GM21526 (cell line): ENCODE data around the gene QRICH2.
"Not testable (repeated sequence)": the region's sequence is repeated elsewhere in the genome, so short reads cannot be mapped to it uniquely, and the experiment has no call there.

ENCODE experiments used
- ATAC-seq: cut with Tn5 transposase; IDR thresholded peaks from one replicate; pipeline ENCODE4 v1.9.1; 2021; ENCODE audit warnings: moderate library complexity; ENCODE audit not compliant: unreplicated experiment, low FRiP score

Gene QRICH2, protein sequence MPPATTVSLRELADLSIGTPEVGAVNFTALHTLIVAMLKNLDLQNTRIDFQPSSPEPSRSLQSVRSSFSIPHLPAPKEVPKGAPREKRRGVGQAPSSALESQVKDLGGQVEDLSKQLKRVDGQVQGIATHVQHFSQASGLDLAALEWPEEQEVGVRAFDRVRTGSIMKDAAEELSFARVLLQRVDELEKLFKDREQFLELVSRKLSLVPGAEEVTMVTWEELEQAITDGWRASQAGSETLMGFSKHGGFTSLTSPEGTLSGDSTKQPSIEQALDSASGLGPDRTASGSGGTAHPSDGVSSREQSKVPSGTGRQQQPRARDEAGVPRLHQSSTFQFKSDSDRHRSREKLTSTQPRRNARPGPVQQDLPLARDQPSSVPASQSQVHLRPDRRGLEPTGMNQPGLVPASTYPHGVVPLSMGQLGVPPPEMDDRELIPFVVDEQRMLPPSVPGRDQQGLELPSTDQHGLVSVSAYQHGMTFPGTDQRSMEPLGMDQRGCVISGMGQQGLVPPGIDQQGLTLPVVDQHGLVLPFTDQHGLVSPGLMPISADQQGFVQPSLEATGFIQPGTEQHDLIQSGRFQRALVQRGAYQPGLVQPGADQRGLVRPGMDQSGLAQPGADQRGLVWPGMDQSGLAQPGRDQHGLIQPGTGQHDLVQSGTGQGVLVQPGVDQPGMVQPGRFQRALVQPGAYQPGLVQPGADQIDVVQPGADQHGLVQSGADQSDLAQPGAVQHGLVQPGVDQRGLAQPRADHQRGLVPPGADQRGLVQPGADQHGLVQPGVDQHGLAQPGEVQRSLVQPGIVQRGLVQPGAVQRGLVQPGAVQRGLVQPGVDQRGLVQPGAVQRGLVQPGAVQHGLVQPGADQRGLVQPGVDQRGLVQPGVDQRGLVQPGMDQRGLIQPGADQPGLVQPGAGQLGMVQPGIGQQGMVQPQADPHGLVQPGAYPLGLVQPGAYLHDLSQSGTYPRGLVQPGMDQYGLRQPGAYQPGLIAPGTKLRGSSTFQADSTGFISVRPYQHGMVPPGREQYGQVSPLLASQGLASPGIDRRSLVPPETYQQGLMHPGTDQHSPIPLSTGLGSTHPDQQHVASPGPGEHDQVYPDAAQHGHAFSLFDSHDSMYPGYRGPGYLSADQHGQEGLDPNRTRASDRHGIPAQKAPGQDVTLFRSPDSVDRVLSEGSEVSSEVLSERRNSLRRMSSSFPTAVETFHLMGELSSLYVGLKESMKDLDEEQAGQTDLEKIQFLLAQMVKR (N-terminal part only)

DNA sequence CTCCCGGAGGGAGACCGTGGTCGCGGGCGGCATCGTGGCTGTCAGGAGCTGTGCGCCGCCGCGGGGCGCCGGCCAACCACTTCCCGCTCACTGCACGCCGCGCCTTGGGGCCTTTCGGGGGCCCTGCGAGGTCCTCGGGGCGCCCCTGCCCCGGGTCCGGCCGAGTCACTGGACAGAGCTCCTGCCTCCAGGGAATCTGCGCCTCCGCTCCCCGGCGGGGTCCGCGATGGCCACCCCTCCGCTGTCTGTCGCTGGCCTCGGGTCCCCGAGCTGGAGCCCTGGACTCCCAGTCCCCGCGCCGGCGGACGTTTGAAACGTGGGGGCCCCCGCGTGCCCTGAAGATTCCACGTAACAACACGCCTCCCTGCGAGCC is at the start of gene QRICH2:
TSS of gene QRICH2 (minus strand) at position 311 of the 373 bp plus-strand sequence. CDS start at position 33, 278 bp downstream.
- ATAC-seq, result no peak

DNA sequence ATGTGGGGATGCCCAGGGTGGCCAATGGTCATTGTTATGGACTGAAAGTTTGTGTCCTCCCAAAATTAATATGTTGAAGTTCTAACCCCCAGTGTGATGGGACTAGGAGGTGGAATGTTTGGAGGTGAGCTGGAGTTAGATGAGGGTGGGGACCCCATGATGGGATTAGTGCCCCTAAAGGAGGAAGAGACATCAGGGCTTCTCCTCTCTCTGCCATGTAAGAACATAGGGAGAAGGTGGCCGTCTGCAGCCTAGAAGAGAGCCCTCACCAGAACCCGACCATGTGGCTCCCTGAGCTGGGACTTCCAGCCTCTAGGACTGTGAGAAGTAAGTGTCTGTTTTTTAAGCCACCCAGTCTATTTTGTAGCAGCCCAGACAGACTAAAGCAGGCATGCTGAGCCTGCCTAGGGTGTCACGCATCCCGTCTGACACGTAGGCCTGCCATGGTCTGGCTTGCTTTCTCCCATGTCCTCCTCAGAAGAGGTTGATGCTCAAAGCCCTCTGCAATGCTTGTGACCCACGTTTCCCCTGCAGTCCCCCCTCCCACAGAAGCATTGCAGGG is 49.6 kb upstream of the QRICH2 start:
- no peak for ATAC-seq

DNA sequence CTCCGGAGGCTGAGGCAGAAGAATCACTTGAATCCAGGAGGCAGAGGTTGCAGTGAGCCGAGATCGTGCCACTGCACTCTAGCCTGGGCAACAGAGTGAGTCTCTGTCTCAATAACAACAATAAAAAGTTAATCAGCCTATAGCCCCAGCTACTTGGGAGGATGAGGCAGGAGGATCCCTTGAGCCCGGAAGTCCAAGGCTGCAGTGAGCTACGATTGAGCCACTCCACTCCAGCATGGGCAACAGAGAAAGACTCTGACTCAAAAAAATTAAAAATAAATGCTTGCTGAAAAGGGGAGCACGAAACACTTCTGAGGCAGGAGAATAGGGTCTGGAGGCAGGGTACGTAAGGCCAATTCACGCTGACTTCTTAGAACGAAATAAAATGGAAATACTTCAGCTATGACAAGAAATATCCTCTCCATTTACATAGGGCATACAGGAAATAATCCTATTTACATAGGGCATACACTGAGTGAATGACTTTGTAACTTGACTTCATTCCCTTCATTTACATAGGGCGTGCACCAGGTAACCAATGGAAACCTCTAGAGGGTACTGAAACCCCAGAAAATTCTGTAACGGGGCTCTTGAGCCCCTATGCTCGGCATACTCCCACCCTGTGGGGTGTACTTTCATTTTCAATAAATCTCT is 48.9 kb upstream of the QRICH2 start:
- ATAC-seq, result no peak

DNA sequence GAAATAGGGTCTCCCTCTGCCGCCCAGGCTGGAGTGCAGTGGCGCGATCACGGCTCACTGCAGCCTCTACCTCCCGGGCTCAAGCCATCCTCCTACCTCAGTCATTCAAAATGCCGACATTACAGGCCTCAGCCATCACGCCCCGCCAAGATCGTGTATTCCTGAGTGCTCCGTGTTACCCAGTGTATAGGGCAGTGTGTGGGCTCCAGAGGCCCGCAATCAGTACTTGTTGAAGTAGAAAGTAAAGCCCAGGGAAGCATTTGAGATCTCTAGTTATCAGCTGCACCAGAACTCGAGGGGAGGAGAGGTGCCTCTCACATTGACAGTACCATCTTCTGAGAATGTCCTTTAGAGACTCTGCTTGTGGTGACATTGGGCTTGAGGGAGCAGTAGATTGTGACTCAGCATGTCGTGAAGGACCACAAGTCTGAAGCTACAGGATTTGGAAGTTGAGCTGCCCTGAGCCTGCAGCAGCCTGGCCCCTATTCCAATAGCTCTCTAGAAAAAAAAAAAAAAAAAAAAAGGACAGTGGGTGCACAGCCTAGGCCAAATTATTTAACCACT is 46.8 kb upstream of the QRICH2 start:
- ATAC-seq, result no peak

DNA sequence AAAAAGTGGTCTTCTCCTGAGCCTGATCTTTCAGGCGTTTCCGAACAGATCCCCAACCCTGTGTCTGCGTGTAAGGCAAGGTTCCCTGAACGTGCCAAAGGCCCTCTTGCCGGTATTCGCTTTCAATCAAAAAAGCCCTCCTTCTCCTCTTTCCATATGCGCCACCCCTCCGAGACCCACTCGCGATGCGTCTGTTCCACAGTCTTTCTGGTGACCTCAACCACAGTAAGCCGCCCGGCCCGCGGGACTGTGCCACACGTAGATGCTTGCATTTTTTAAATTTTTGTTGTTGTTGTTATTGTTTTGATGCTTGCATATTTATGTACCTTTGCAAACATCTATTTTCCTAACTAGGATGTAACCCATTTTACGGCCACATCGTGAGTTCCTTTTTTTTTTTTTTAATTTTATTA is 46.2 kb upstream of the QRICH2 start:
- ATAC-seq, result no peak

DNA sequence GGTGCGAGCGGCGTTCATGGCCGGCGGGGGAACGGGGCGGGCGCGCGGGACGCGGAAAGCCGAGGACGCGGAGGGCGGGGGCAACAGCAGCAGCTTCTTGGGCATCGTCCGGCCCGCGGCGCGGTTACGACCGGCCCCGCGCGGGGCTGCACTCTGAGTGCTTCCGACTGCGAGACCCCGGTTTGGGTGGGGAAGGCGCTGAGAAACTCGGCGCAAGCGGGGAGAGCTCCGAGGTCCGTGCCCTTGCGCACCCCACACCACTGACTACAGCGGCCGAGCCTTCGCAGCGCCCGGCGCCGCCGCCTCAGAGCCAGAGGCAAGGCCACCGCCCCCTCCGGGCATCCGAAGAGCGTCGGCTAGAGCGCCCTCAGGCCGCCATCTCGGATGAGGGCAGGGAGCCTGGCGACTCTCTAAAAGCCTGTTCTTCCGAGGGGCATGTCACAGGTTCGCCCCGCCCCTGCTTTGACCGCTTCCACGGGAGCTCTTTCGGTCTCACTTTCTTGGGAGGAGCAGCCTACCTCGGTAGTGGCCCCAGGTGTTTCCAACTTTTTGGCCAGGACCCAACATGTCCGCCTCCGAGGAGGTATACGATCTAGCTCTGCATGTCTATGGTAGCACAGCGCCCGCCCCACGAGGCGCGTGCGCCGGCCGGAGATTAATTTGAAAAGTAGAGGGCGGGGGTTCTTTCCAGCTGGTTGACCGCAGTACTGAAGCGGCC is 45.7 kb upstream of the QRICH2 start, which contains the start of gene PRPSAP1:
TSS of gene PRPSAP1 (minus strand) at position 318 of the 718 bp plus-strand sequence. CDS start at position 105, 213 bp downstream.
- ATAC-seq, result peak; percentile 85

DNA sequence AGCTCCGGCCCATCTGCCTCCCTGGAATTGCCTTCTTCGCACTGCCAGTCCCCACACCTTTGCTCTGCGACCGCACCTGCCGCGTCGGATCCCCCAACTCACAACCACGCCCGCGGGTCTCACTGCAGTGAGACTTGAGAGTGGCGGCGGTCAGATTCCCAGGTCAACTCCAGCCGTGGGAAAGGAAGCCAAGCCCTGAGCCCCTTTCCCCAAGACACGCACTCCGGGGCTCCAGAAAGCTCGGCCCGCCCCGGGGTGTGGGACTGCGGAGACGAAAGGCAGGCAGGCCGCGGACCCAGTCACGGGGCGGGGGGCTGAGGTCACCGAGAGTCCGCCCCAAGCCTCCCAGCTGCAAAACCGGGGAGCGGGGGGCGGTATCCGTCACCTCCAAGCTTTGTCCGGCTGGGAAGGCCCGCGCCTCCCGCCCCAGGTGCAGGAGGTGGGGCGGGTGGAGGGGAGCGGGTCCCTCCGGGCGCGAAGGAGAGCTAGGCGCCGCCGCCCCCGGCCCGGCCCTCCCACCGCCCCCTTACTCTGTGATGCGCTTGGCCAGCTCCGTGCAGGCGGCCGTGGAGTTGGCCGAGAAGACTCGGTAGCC is 45.0 kb upstream of the QRICH2 start:
- ATAC-seq, result peak; percentile 21

DNA sequence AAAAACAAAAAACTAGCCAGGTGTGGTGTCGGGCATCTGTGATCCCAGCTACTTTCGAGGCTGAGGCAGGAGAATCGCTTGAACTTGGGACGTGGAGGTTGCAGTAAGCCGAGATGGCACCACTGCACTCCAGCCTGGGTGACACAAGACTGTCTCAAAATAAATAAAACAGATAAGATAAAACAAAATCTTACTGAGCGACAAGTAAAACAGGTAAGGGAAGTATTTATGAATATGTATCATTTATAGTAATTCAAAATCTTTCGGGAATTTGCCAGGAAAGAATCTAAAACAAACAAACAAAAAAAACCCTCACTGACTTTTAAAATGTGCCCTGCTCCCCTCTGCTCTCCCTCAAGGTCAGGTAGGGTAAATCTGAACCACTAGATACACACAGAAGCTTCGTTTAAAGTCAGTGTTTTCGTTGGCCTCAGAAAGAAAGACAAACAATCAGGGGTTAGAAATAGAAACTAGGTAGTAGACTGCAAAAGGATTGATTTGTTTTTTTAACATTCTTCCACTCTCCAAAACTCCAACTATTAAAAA is 43.5 kb upstream of the QRICH2 start:
- no peak for ATAC-seq

DNA sequence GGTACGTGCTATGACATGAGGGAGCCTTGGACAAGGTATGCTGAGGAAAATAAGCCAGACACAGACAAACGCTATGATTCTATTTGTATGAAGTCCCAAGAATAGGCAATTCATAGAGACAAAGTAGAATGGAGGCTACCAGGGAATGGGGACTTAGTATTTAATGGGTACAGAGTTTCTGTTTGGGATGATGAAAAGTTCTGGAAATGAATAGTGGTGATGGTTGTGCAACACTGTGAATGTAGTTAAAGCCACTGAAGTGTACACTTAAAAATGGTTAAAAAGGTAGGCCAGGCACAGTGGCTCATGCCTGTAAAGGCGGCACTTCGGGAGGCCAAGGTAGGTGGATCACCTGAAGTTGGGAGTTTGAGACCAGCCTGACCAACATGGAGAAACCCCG is 42.4 kb upstream of the QRICH2 start:
- no peak for ATAC-seq

DNA sequence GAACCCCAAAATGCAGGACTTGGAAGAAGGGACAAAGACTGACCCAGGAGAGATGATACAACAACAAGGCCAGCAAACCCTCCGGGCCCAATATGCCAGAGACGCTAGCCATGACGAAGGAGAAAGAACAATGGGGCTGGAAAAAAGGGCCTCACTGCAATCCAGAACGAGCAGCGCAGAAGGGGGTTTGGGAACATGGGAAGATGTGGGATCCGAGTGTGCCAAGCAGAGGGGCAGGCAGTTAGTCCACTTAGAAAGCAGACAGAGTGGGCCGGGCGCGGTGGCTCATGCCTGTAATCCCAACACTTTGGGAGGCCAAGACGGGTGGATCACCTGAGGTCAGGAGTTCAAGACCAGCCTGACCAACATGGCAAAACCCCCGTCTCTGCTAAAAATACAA is 38.9 kb upstream of the QRICH2 start:
- ATAC-seq, result not testable (repeated sequence)

DNA sequence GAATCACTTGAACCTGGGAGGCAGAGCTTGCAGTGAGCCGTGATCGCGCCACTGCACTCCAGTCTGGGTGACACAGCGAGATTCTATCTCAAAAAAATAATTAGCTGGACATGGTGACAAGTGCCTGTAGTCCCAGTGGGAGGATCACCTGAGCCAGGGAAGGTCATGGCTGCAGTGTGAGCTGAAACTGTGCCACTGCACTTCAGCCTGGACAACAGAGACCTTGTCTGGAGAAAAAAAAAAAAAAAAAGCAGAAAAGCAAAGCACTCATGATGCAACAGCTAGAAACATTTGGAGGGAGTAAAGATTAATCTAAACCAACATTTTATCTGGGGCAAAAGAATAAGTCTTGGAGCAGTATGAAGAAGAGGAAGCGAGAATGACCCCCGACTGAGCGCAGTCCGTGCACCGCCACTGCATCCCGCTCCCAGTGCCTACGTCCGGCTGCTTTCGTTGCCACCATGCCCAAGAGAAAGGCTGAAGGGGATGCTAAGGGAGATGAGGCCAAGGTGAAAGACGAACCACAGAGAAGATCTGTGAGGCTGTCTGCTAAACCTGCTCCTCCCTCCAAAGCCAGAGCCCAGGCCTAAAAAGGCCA is 37.4 kb upstream of the QRICH2 start:
- ATAC-seq, result no peak

DNA sequence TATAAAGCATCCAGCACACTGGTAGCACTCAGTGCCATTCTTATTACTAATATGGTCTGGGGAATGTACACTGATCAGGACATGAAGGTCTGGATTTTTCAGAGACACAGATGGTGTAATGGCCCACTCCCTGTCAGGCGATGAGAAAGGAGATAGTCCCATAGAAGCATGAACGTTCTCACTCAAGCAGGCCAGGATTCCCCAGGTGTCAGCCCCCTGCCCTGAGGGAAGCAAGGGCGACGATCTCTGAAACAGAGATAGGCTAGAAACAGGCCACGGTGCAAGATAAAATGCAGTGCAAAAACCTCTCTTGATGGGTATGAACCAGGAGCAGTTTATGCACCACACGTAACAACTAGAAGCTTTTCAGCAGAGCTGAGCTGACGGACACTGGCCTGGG is 35.0 kb upstream of the QRICH2 start:
- no peak for ATAC-seq

DNA sequence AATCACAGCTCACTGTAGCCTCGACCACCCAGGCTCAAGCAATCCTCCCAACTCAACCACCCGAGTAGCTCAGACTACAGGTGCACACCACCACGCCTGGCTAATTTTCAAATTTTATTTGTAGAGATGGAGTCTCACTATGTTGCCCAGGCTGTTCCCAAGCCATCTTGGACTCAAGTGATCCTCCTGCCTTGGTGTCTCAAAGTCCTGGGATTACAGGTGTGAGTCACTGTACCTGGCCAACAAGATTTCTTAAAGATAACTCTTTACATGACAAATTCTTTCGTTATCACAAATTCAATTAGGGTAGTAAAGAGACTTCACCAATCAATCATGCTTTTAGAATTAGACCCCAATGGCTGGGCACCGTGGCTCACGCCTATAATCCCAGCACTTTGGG is 33.2 kb upstream of the QRICH2 start:
- ATAC-seq, result no peak

DNA sequence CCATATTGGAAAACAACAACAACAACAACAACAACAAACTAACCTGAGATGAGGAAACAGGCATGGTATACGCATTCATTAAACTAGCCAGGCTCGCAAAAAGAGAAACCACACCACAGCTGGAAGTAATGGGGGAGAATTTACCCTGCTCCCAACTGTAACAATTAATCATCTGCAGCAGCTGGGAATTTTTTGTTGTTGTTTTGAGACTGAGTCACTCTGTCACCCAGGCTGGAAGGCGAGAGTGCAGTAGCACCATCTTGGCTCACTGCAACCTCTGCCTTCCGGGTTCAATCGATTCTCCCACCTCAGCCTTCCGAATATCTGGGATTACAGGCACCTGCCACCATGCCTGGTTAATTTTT is 29.3 kb upstream of the QRICH2 start:
- no peak for ATAC-seq

DNA sequence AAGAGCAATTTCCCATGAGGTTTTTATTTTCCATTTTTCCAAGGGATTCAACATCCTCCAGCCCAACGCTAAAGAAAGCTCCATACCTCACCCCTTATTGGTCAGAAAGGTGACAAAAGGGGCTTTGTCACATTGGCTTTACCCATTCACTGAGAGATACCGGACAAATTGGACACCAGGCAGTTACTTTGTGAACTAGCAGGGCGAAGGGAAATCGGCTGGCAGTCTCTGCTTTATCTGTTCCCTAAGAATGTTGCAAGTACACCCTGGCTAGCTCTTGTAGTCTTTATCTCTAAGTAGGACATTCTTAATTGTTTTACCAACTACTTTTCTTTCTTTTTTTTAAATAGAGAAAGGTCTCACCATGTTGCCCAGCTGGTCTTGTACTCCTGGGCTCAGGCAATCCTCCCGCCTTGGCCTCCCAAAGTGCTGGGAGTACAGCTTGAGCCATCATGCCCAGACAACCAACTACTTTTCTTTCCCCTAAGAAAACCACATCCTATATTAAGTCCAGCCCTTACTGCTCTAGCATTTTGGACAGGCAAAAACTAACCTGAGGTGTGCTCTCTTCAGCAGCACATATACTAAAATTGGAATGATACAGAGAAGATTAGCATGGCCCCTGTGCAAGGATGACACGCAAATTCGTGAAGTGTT is 28.8 kb upstream of the QRICH2 start:
- ATAC-seq, result no peak

DNA sequence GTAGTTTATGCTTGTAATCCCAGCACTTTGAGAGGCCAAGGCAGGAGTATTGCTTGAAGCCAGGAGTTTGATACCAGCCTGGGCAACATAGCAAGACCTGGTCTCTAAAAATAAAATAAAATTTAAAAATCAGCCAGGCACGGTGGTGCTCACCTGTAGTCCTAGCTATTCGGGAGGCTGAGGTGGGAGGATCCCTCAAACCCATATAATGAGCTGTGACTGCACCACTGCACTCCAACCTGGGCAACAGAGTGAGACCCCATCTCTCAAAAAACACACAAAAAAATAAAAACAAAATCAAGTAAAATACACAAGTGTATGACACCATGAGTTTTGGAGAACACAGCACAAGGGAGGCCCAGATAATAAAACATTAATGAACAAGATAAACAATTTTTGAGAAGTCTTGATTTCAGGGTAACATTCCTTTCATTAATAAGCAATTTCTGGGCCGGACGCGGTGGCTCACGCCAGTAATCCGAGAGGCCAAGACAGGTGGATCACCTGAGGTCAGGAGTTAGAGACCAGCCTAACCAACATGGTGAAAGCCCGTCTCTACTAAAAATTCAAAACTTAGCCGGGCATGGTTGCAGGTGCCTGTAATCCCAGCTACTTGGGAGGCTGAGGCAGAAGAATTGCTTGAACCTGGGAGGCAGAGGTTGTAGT is 27.8 kb upstream of the QRICH2 start:
- no peak for ATAC-seq
